GM18868 (cell line): ENCODE data around the gene PLEK.

Experiments used
- ATAC-seq: cut with Tn5 transposase; IDR thresholded peaks from one replicate; pipeline ENCODE4 v1.9.1; 2021; ENCODE audit warnings: mild to moderate bottlenecking, moderate library complexity; ENCODE audit not compliant: unreplicated experiment

PLEK gene

GRCh38 chr2:68414452-68414851 is 49.4 kb downstream of the PLEK start:
- ATAC-seq, result no peak

GRCh38 chr2:68414876-68415275 is 49.8 kb downstream of the PLEK start:
- no peak for ATAC-seq

GRCh38 chr2:68415521-68415920 is 50.4 kb downstream of the PLEK start:
- ATAC-seq, result no peak

- ATAC-seq, result no peak
Observed at GRCh38 chr2:68416081-68416675, 51.1 kb downstream of the PLEK start.

- peak; percentile 61 for ATAC-seq
Observed at GRCh38 chr2:68417926-68418325, 52.8 kb downstream of the PLEK start.

- no peak for ATAC-seq
Observed at GRCh38 chr2:68418419-68418818, 53.3 kb downstream of the PLEK start.

- peak; percentile 36 for ATAC-seq
Observed at GRCh38 chr2:68418855-68419254, 53.8 kb downstream of the PLEK start.

GRCh38 chr2:68420254-68420910 is 55.3 kb downstream of the PLEK start:
- no peak for ATAC-seq

GRCh38 chr2:68423966-68424650 is 59.0 kb downstream of the PLEK start:
- peak; percentile 82 for ATAC-seq

GRCh38 chr2:68425503-68425902 is 60.4 kb downstream of the PLEK start:
- ATAC-seq, result no peak

GRCh38 chr2:68426446-68426845 is 61.4 kb downstream of the PLEK start:
- no peak for ATAC-seq

- ATAC-seq, result peak; percentile 36
Observed at GRCh38 chr2:68426848-68427579, 61.9 kb downstream of the PLEK start.

- ATAC-seq, result no peak
Observed at GRCh38 chr2:68428126-68428525, 63.0 kb downstream of the PLEK start.

- ATAC-seq, result no peak
Observed at GRCh38 chr2:68428746-68429145, 63.7 kb downstream of the PLEK start.

GRCh38 chr2:68429311-68429826 is 64.3 kb downstream of the PLEK start:
- no peak for ATAC-seq

GRCh38 chr2:68431316-68431972 is 66.4 kb downstream of the PLEK start:
- no peak for ATAC-seq

- no peak for ATAC-seq
Observed at GRCh38 chr2:68432696-68433658, 67.9 kb downstream of the PLEK start.

- ATAC-seq, result no peak
Observed at GRCh38 chr2:68434981-68435380, 69.9 kb downstream of the PLEK start.

- ATAC-seq, result no peak
Observed at GRCh38 chr2:68435615-68436014, 70.5 kb downstream of the PLEK start.

- no peak for ATAC-seq
Observed at GRCh38 chr2:68436270-68436669, 71.2 kb downstream of the PLEK start.
